ENCODE results near the gene ILDR2.

Gene ILDR2

DNA sequence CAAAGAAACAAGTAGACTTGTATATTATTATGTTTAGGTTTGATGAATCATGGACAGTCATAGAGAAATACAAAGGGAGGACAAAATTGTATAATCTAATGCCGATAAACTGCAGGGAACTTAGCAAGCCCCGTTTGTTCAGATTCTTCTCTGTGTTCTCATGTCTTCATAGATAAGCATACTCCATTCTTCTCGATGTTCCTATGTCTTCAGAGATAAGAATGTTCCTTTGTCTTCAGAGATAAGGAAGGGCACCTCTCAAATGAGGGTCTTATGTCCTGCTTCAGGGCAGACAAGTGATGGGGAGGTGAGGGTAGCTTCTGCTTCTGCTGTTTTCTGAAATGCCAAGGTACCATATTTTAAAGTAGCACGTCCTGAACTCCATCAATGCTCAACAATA lies 79.6 kb downstream of the ILDR2 start:
- Histone ChIP-seq H2BK15ac (ENCODE audit: low read depth, poor library complexity, severe bottlenecking) (no peak overlapping the region), H3K4me3 (ENCODE audit: insufficient read depth in 1 of 2, low read depth in 1 of 2, low read length in 2 of 2) (no peak overlapping the region), H3K14ac (ENCODE audit: low read length in 2 of 2) (no peak overlapping the region), H2BK5ac (ENCODE audit: low read depth, low read length, poor library complexity, severe bottlenecking) (no peak overlapping the region), H3K9me3 (ENCODE audit: control insufficient read depth, low read length) (peaks cover 11% of the 10 kb centered on the region), H4K91ac (ENCODE audit: low read length) (no peak overlapping the region), H2AK5ac (ENCODE audit: low read length, severe bottlenecking) (no peak overlapping the region), H3K27me3 (ENCODE audit: control insufficient read depth in 1 of 2, insufficient read depth in 1 of 2, low read length in 2 of 2) (peaks cover 22 to 25% of the 10 kb centered on the region in 2 experiments), H3K4me1 (ENCODE audit: control insufficient read depth, insufficient read depth, low read depth, low read length) (no peaks in the 10 kb centered on the region), H2BK120ac (ENCODE audit: low read depth, low read length) (no peak overlapping the region), H3K9ac (ENCODE audit: low read length) (no peak overlapping the region), H3K4ac (ENCODE audit: low read depth in 1 of 2, low read length in 2 of 2) (no peak overlapping the region), H3K23ac (ENCODE audit: low read length in 2 of 2) (no peak overlapping the region), H3K27ac (ENCODE audit: low read length, poor library complexity, severe bottlenecking) (no peak overlapping the region), H4K8ac (ENCODE audit: low read length) (no peak overlapping the region), H3K4me2 (ENCODE audit: low read length, poor library complexity, severe bottlenecking) (no peak overlapping the region), H2AFZ (ENCODE audit: low read depth, low read length) (no peak overlapping the region), H3K18ac (ENCODE audit: low read depth in 1 of 2, low read length in 2 of 2) (no peak overlapping the region), H3K36me3 (ENCODE audit: control insufficient read depth in 1 of 2, insufficient read depth in 2 of 2, low read depth in 1 of 2, low read length in 2 of 2) (no peaks in the 10 kb centered on the region), H3K79me1 (replicated peaks; ENCODE audit: low read length, poor library complexity, severe bottlenecking) (no peaks in the 10 kb centered on the region), H2BK12ac (ENCODE audit: low read length in 2 of 2) (no peak overlapping the region)
- DNase-seq, result no peak
- 88% methylated on average over 3 of the region's 4 CpGs for WGBS

DNA sequence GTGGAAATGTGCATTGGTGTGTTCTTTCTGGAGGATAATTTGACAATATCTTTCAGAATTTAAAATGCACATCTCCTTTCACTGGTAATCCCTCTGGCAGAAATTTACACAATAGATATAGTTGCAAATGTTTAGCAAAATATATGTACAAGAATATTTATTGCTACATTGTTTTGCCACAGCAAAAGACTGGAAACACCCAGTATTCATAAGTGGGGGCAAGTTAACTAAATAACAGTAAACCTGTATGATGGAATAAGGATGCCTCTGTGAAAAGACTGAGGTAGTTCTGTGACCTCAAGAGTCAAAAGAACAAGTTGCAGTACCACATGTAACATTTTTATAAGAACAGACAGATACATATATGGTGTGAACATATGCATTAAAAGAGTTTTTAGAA lies 85.6 kb downstream of the ILDR2 start:
- H4K91ac ChIP-seq (ENCODE audit: low read length), result no peak overlapping the region

DNA sequence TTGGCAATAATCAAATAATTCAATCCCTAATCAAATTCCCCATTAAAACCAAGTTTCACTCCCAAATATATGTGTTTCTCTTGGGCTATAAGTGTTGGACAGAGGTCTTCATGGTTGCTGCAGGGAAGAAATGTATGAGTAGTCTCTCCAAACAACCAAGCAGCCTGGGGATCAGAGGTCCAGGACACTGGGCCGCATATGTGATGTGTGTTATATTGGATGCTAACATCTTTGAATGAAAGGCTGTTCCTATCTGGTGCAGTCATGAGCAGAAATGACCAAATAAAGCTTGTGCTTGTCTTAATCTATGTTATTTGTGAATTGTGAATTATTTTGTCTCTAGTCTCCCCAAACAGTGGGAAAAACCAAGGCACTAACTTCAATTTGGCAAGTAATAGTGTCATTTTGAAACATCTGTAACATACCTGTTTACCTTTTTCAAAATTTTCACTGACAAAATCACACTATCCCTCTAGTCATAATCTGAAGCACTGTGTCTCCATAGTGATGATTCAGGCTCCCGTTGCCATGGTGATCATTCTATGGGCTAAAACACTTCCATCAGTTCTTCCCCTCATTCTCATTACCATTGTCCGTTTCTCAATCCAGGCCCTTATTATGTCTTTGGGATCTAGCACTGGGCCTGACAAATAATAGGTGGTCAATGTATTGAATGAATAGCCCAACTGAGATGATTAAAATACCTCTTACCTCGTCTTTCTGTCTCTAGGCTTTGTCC lies 86.8 kb downstream of the ILDR2 start:
- peaks cover 34 to 51% of the 10 kb centered on the region in 2 experiments for H3K27me3 ChIP-seq (ENCODE audit: control insufficient read depth in 1 of 2, insufficient read depth in 1 of 2, low read length in 2 of 2)
- no peak overlapping the region for H4K8ac ChIP-seq (ENCODE audit: low read length)
- H3K4me2 ChIP-seq (ENCODE audit: low read length, poor library complexity, severe bottlenecking), result no peak overlapping the region
- H3K18ac ChIP-seq (ENCODE audit: low read depth in 1 of 2, low read length in 2 of 2), result no peak overlapping the region
- H3K27ac ChIP-seq (ENCODE audit: low read length, poor library complexity, severe bottlenecking), result no peak overlapping the region
- no peaks in the 10 kb centered on the region for H3K36me3 ChIP-seq (ENCODE audit: control insufficient read depth in 1 of 2, insufficient read depth in 2 of 2, low read depth in 1 of 2, low read length in 2 of 2)
- H2BK15ac ChIP-seq (ENCODE audit: low read depth, poor library complexity, severe bottlenecking), result no peak overlapping the region
- 76% methylated on average over 3 of the region's 4 CpGs for WGBS
- no peak overlapping the region for H3K14ac ChIP-seq (ENCODE audit: low read length in 2 of 2)
- H2BK5ac ChIP-seq (ENCODE audit: low read depth, low read length, poor library complexity, severe bottlenecking), result no peak overlapping the region
- no peak for DNase-seq
- H3K9ac ChIP-seq (ENCODE audit: low read length), result no peak overlapping the region
- H4K91ac ChIP-seq (ENCODE audit: low read length), result no peak overlapping the region
- H3K4me1 ChIP-seq (ENCODE audit: control insufficient read depth, insufficient read depth, low read depth, low read length), result peaks cover 3% of the 10 kb centered on the region
- no peak overlapping the region for H2AK5ac ChIP-seq (ENCODE audit: low read length, severe bottlenecking)
- no peak overlapping the region for H2AFZ ChIP-seq (ENCODE audit: low read depth, low read length)
- H3K23ac ChIP-seq (ENCODE audit: low read length in 2 of 2), result no peak overlapping the region
- no peaks in the 10 kb centered on the region for H3K79me1 ChIP-seq (replicated peaks; ENCODE audit: low read length, poor library complexity, severe bottlenecking)
- no peak overlapping the region for H2BK120ac ChIP-seq (ENCODE audit: low read depth, low read length)
- H2BK12ac ChIP-seq (ENCODE audit: low read length in 2 of 2), result no peak overlapping the region
- H3K9me3 ChIP-seq (ENCODE audit: control insufficient read depth, low read length), result no peaks in the 10 kb centered on the region
- H3K4me3 ChIP-seq (ENCODE audit: insufficient read depth in 1 of 2, low read depth in 1 of 2, low read length in 2 of 2), result no peak overlapping the region
- no peak overlapping the region for H3K4ac ChIP-seq (ENCODE audit: low read depth in 1 of 2, low read length in 2 of 2)

More for the DNA sequence above, 85.6 kb downstream of the ILDR2 start:
- no peak overlapping the region for H2BK15ac ChIP-seq (ENCODE audit: low read depth, poor library complexity, severe bottlenecking)
- no peak overlapping the region for H3K27ac ChIP-seq (ENCODE audit: low read length, poor library complexity, severe bottlenecking)
- no peak overlapping the region for H4K8ac ChIP-seq (ENCODE audit: low read length)
- H3K9ac ChIP-seq (ENCODE audit: low read length), result no peak overlapping the region
- H3K4me3 ChIP-seq (ENCODE audit: insufficient read depth in 1 of 2, low read depth in 1 of 2, low read length in 2 of 2), result no peak overlapping the region
- no peak for DNase-seq
- H2BK120ac ChIP-seq (ENCODE audit: low read depth, low read length), result no peak overlapping the region
- no peak overlapping the region for H3K4ac ChIP-seq (ENCODE audit: low read depth in 1 of 2, low read length in 2 of 2)
- H3K36me3 ChIP-seq (ENCODE audit: control insufficient read depth in 1 of 2, insufficient read depth in 2 of 2, low read depth in 1 of 2, low read length in 2 of 2), result no peaks in the 10 kb centered on the region
- H3K23ac ChIP-seq (ENCODE audit: low read length in 2 of 2), result no peak overlapping the region
- H3K79me1 ChIP-seq (replicated peaks; ENCODE audit: low read length, poor library complexity, severe bottlenecking), result no peaks in the 10 kb centered on the region
- no peak overlapping the region for H2AFZ ChIP-seq (ENCODE audit: low read depth, low read length)
- no peak overlapping the region for H2AK5ac ChIP-seq (ENCODE audit: low read length, severe bottlenecking)
- no peaks in the 10 kb centered on the region for H3K9me3 ChIP-seq (ENCODE audit: control insufficient read depth, low read length)
- H2BK12ac ChIP-seq (ENCODE audit: low read length in 2 of 2), result no peak overlapping the region
- no peak overlapping the region for H3K4me2 ChIP-seq (ENCODE audit: low read length, poor library complexity, severe bottlenecking)
- H3K14ac ChIP-seq (ENCODE audit: low read length in 2 of 2), result no peak overlapping the region
- no peak overlapping the region for H3K18ac ChIP-seq (ENCODE audit: low read depth in 1 of 2, low read length in 2 of 2)
- H2BK5ac ChIP-seq (ENCODE audit: low read depth, low read length, poor library complexity, severe bottlenecking), result no peak overlapping the region
- H3K27me3 ChIP-seq (ENCODE audit: control insufficient read depth in 1 of 2, insufficient read depth in 1 of 2, low read length in 2 of 2), result peaks cover 30 to 40% of the 10 kb centered on the region in 2 experiments
- H3K4me1 ChIP-seq (ENCODE audit: control insufficient read depth, insufficient read depth, low read depth, low read length), result no peaks in the 10 kb centered on the region

DNA sequence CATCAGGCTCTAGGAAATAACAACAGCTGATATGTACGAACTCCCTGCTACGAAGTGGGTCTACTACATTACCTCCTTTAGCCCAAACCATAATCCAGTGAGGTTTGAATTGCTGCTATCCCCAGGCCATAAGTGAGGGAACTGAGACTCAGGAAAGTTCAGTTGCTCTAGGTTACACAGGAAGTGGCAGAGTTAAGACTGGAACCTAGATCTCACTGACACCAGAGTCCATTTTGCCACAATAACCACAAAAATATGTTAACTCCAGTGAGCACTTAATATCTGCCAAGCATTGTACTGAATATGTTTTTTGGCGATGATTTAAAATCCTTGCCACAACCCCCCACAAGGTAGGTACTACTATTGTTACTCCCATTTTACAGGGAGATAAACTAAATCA lies 90.4 kb downstream of the ILDR2 start:
- H3K4ac ChIP-seq (ENCODE audit: low read depth in 1 of 2, low read length in 2 of 2), result no peak overlapping the region
- H3K4me3 ChIP-seq (ENCODE audit: insufficient read depth in 1 of 2, low read depth in 1 of 2, low read length in 2 of 2), result no peak overlapping the region
- H3K79me1 ChIP-seq (replicated peaks; ENCODE audit: low read length, poor library complexity, severe bottlenecking), result no peaks in the 10 kb centered on the region
- no peak overlapping the region for H3K27ac ChIP-seq (ENCODE audit: low read length, poor library complexity, severe bottlenecking)
- peaks cover 42 to 43% of the 10 kb centered on the region in 2 experiments for H3K27me3 ChIP-seq (ENCODE audit: control insufficient read depth in 1 of 2, insufficient read depth in 1 of 2, low read length in 2 of 2)
- H3K18ac ChIP-seq (ENCODE audit: low read depth in 1 of 2, low read length in 2 of 2), result no peak overlapping the region
- no peak overlapping the region for H2AFZ ChIP-seq (ENCODE audit: low read depth, low read length)
- H3K4me1 ChIP-seq (ENCODE audit: control insufficient read depth, insufficient read depth, low read depth, low read length), result peaks cover 3% of the 10 kb centered on the region
- H3K9ac ChIP-seq (ENCODE audit: low read length), result no peak overlapping the region
- no peak overlapping the region for H3K23ac ChIP-seq (ENCODE audit: low read length in 2 of 2)
- H3K9me3 ChIP-seq (ENCODE audit: control insufficient read depth, low read length), result no peaks in the 10 kb centered on the region
- H3K14ac ChIP-seq (ENCODE audit: low read length in 2 of 2), result no peak overlapping the region
- no peak overlapping the region for H3K4me2 ChIP-seq (ENCODE audit: low read length, poor library complexity, severe bottlenecking)
- no peak overlapping the region for H2BK120ac ChIP-seq (ENCODE audit: low read depth, low read length)
- DNase-seq, result no peak
- H4K91ac ChIP-seq (ENCODE audit: low read length), result no peak overlapping the region
- H4K8ac ChIP-seq (ENCODE audit: low read length), result no peak overlapping the region
- WGBS, result 97% methylated on average over 2 of the region's 3 CpGs
- no peak overlapping the region for H2BK12ac ChIP-seq (ENCODE audit: low read length in 2 of 2)
- H2BK5ac ChIP-seq (ENCODE audit: low read depth, low read length, poor library complexity, severe bottlenecking), result no peak overlapping the region
- no peaks in the 10 kb centered on the region for H3K36me3 ChIP-seq (ENCODE audit: control insufficient read depth in 1 of 2, insufficient read depth in 2 of 2, low read depth in 1 of 2, low read length in 2 of 2)
- H2BK15ac ChIP-seq (ENCODE audit: low read depth, poor library complexity, severe bottlenecking), result no peak overlapping the region
- no peak overlapping the region for H2AK5ac ChIP-seq (ENCODE audit: low read length, severe bottlenecking)

Data from mesenchymal stem cell (in vitro differentiated cells and primary cell).